GM12878 (cell line): ENCODE results near the gene ADGRD1. TPM values are rescaled to one million over a fixed set of nuclear protein-coding genes. Genes with fewer than 3 reads are reported as not detected.

Experiments used
- ATAC-seq: fragments of 200-7000 bp; cut with Tn5 transposase; 3 replicates; pipeline ENCODE4 v1.9.1; 2020; ENCODE audit warnings: mild to moderate bottlenecking, moderate library complexity
- BruUV-seq: library from RNA; stranded (reverse); fragments of 400-500 nt; replicated peaks from 2 replicates; lab custom pipeline; 2021; lab: Mats Ljungman, UMichigan
- CTCF ChIA-PET: fragments of 300-600 bp; sonication (Branson Sonifier 250); formaldehyde crosslinking; extraction: SDS; loops from one replicate; lab custom pipeline; 2021; ENCODE audit warnings: inconsistent platforms; lab: Yijun Ruan, JAX
- POLR2A ChIA-PET: fragments of 350-600 bp; formaldehyde crosslinking; extraction: SDS; loops from one replicate; lab custom pipeline; 2021; ENCODE audit warnings: inconsistent platforms; lab: Charles Lee
- RAD21 ChIA-PET: fragments of 300-600 bp; sonication (Branson Sonifier 250); formaldehyde crosslinking; loops from one replicate; lab custom pipeline; 2023; ENCODE audit warnings: antibody characterized with exemption; ENCODE audit not compliant: unreplicated experiment; lab: Charles Lee
- SMC1A ChIA-PET: fragments of 300-600 bp; sonication (Branson Sonifier 250); formaldehyde crosslinking; loops from one replicate; lab custom pipeline; 2023; ENCODE audit not compliant: unreplicated experiment, uncharacterized antibody; lab: Charles Lee
- DNase-seq: peaks from one replicate; pipeline ENCODE4 v3.0.0-alpha.2; 2011; ENCODE audit warnings: low read depth, low spot score
- FAIRE-seq: peaks from 3 replicates; lab custom pipeline; 2011; peaks lifted over from hg19 to GRCh38; lab: Jason Lieb, UNC
- H2AFZ ChIP-seq: 2 replicates; pipeline ENCODE4 v1.6.0; 2011; ENCODE audit warnings: low read depth, low read length, control low read depth; ENCODE audit not compliant: control insufficient read depth
- H3K27ac ChIP-seq: 2 replicates; pipeline ENCODE4 v1.5.1; 2011; ENCODE audit warnings: control low read depth; ENCODE audit not compliant: control insufficient read depth, insufficient read depth
- H3K27me3 ChIP-seq, 2 experiments: replicated peaks in 1 of 2; 2 replicates each; pipeline versions ENCODE4 v1.6.0 to v1.6.1; 2011; ENCODE audit warnings: low read length in 1 of 2; ENCODE audit not compliant: control insufficient read depth in 2 of 2, insufficient read depth in 2 of 2
- H3K36me3 ChIP-seq, 2 experiments: 2 replicates each; pipeline ENCODE4 v1.5.1; 2011; ENCODE audit warnings: low read length in 1 of 2; ENCODE audit not compliant: control insufficient read depth in 2 of 2, insufficient read depth in 2 of 2
- H3K4me1 ChIP-seq: 2 replicates; pipeline ENCODE4 v1.6.1; 2011; ENCODE audit warnings: mild to moderate bottlenecking, low read length, moderate library complexity, mixed read lengths; ENCODE audit not compliant: control insufficient read depth, insufficient read depth
- H3K4me2 ChIP-seq: 2 replicates; pipeline ENCODE4 v1.6.0; 2011; ENCODE audit warnings: control low read depth; ENCODE audit not compliant: control insufficient read depth, insufficient read depth
- H3K4me3 ChIP-seq: fragments of 200-600 bp; sonication (generic); 2 replicates; pipeline ENCODE4 v1.5.1; 2016
- H3K79me2 ChIP-seq: 2 replicates; pipeline ENCODE4 v1.6.0; 2011; ENCODE audit warnings: low read length; ENCODE audit not compliant: control insufficient read depth, insufficient read depth
- H3K9ac ChIP-seq: 2 replicates; pipeline ENCODE4 v1.8.0; 2011; ENCODE audit warnings: low read length, control low read depth, mixed read lengths; ENCODE audit not compliant: control insufficient read depth, insufficient read depth
- H3K9me3 ChIP-seq: replicated peaks from 3 replicates; pipeline ENCODE4 v1.5.1; 2011; ENCODE audit warnings: mild to moderate bottlenecking, low read length; ENCODE audit not compliant: control insufficient read depth, insufficient read depth
- H4K20me1 ChIP-seq: 2 replicates; pipeline ENCODE4 v1.6.0; 2011; ENCODE audit not compliant: control insufficient read depth, insufficient read depth
- ATF3 ChIP-seq: IDR thresholded peaks from 2 replicates; pipeline ENCODE4 v1.6.1; 2011; ENCODE audit warnings: low read depth, mild to moderate bottlenecking, low read length, moderate library complexity, borderline replicate concordance; ENCODE audit errors: extremely low read depth
- BCL3 ChIP-seq: IDR thresholded peaks from 2 replicates; pipeline ENCODE4 v1.6.1; 2011; ENCODE audit warnings: borderline replicate concordance, low read depth, mild to moderate bottlenecking, moderate library complexity, low read length; ENCODE audit not compliant: insufficient read depth, poor library complexity, severe bottlenecking
- EED ChIP-seq: sonication (generic); IDR thresholded peaks from 2 replicates; pipeline ENCODE4 v1.6.1; 2016; ENCODE audit warnings: antibody characterized with exemption, low read depth
- ESRRA ChIP-seq: IDR thresholded peaks from 2 replicates; pipeline ENCODE4 v1.6.1; 2012; ENCODE audit warnings: mild to moderate bottlenecking, low read length, improper control_type of control experiment
- GATAD2B ChIP-seq: fragments of 450-650 bp; conservative IDR thresholded peaks from 2 replicates; pipeline ENCODE4 v1.6.1; 2017; ENCODE audit warnings: low read depth, mild to moderate bottlenecking, moderate library complexity
- HDAC2 ChIP-seq: fragments of 200-600 bp; sonication (generic); IDR thresholded peaks from 2 replicates; pipeline ENCODE4 v1.6.1; 2017
- JUND ChIP-seq: IDR thresholded peaks from 2 replicates; pipeline ENCODE4 v1.6.1; 2012; ENCODE audit warnings: low read depth, mild to moderate bottlenecking, low read length, improper control_type of control experiment, moderate library complexity
- KDM1A ChIP-seq: fragments of 200-600 bp; sonication (generic); IDR thresholded peaks from 2 replicates; pipeline ENCODE4 v1.6.1; 2016; ENCODE audit warnings: borderline replicate concordance
- KLF5 ChIP-seq: fragments of 450-650 bp; IDR thresholded peaks from 2 replicates; pipeline ENCODE4 v1.6.1; 2014; ENCODE audit warnings: mild to moderate bottlenecking; ENCODE audit not compliant: partially characterized antibody
- LARP7 ChIP-seq: fragments of 450-650 bp; IDR thresholded peaks from 2 replicates; pipeline ENCODE4 v1.6.1; 2017; ENCODE audit warnings: mild to moderate bottlenecking
- NFYA ChIP-seq: IDR thresholded peaks from 2 replicates; pipeline ENCODE4 v1.6.1; 2011; ENCODE audit warnings: low read depth, mild to moderate bottlenecking, low read length, improper control_type of control experiment, borderline replicate concordance
- NR2C1 ChIP-seq: fragments of 450-650 bp; IDR thresholded peaks from 2 replicates; pipeline ENCODE4 v1.6.1; 2017; ENCODE audit warnings: antibody characterized with exemption, mild to moderate bottlenecking, moderate library complexity
- POLR2A ChIP-seq: IDR thresholded peaks from 2 replicates; pipeline ENCODE4 v1.6.1; 2011; ENCODE audit warnings: low read depth, mild to moderate bottlenecking, low read length
- RELA ChIP-seq: fragments of 450-650 bp; IDR thresholded peaks from 2 replicates; pipeline ENCODE4 v1.8.0; 2014; ENCODE audit warnings: borderline replicate concordance; ENCODE audit not compliant: partially characterized antibody
- STAT1 ChIP-seq: fragments of 450-650 bp; conservative IDR thresholded peaks from 2 replicates; pipeline ENCODE4 v1.6.1; 2014; ENCODE audit warnings: antibody characterized with exemption, mild to moderate bottlenecking
- ZBTB33 ChIP-seq: fragments of 450-650 bp; IDR thresholded peaks from 2 replicates; pipeline ENCODE4 v1.6.1; 2017; ENCODE audit warnings: mild to moderate bottlenecking
- ZNF207 ChIP-seq: fragments of 450-650 bp; IDR thresholded peaks from 2 replicates; pipeline ENCODE4 v1.6.1; 2014; ENCODE audit warnings: antibody characterized with exemption, mild to moderate bottlenecking, borderline replicate concordance
- ZNF622 ChIP-seq: fragments of 450-650 bp; IDR thresholded peaks from 2 replicates; pipeline ENCODE4 v1.6.1; 2017; ENCODE audit warnings: mild to moderate bottlenecking, inconsistent platforms
- in situ Hi-C: fragments of 300-500 bp; cut with MboI; formaldehyde crosslinking; loops from 9 replicates; pipeline ENCODE4 v1.14.3; 2018; ENCODE audit warnings: mixed read lengths
- intact Hi-C: fragments of 100-400 bp; cut with micrococcal nuclease; formaldehyde crosslinking; loops from one replicate; pipeline ENCODE4 v1.14.2; 2022; ENCODE audit not compliant: unreplicated experiment
- polyA plus RNA-seq, 11 experiments: library from polyadenylated mRNA; depleted of rRNA in 4 of 11; unstranded in 6 of 11; stranded (reverse) in 5 of 11; fragments of >200 nt; fragmentation: Nextera tagmentation in 4 of 11; fragmentation: Illumina TruSeq in 1 of 11; extraction: Ambion mirVana in 4 of 11; extraction: Trizol in 1 of 11; gene quantifications; 1 replicate in 1 of 11; 2 replicates in 10 of 11; pipeline versions ENCODE4 v1.2.1 to v1.2.3, GENCODE V29; 2011 to 2016; ENCODE audit warnings: inconsistent platforms in 2 of 11, missing spikeins in 2 of 11, low read depth in 1 of 11
- total RNA-seq, 4 experiments: library from RNA; depleted of rRNA in 3 of 4; stranded (reverse); fragments of >200 nt in 3 of 4; fragmentation: Illumina TruSeq in 1 of 4; extraction: Trizol in 1 of 4; gene quantifications; 2 replicates each; pipeline versions ENCODE4 v1.2.1 to v1.2.3, GENCODE V29; 2013 to 2021

ADGRD1 gene
- total and polyA plus RNA-seq, 10 of the 15 experiments (the other 5 are each of a cell fraction or from before 2014, with no cell fraction given): 0.15 to 12.7 (median 1.2) TPM

- RAD21 ChIA-PET: no interaction called here
- no peaks in the 10 kb centered on the region for H3K4me1 ChIP-seq
- H2AFZ ChIP-seq: no peak overlapping the region
- intact Hi-C loops: no loop called here
- POLR2A ChIA-PET: no interaction called here
- H3K79me2 ChIP-seq: no peaks in the 10 kb centered on the region
- TF ChIP-seq EED (no peak), NR2C1 (no peak), ESRRA (no peak), ZNF207 (no peak), LARP7 (no peak), POLR2A (no peak), ZBTB33 (no peak), NFYA (no peak), GATAD2B (no peak), STAT1 (no peak), ATF3 (no peak), RELA (no peak), ZNF622 (no peak), HDAC2 (no peak), KDM1A (no peak), KLF5 (no peak), JUND (no peak), BCL3 (no peak)
- peaks cover 5% of the 10 kb centered on the region; the same call in 2 of the 3 replicates for H3K9me3 ChIP-seq
- in situ Hi-C loops: no loop called here
- CTCF ChIA-PET: interaction anchor here (1.7 kb wide), 1 partner anchor 14 kb away, joined by 5 read pairs; no protein-coding TSS in a partner anchor
- SMC1A ChIA-PET: interaction anchor here (1.4 kb wide), 1 partner anchor 11 kb away, joined by 4 read pairs; no protein-coding TSS in a partner anchor
- BruUV-seq: no TSS peak
- H3K27ac ChIP-seq: no peak overlapping the region
- no peak overlapping the region for H3K4me2 ChIP-seq
- H3K4me3 ChIP-seq: no peak overlapping the region
- no peak for ATAC-seq
- H4K20me1 ChIP-seq: no peaks in the 10 kb centered on the region
- no peak overlapping the region for H3K9ac ChIP-seq
- H3K36me3 ChIP-seq: no peaks in the 10 kb centered on the region
- no peak for DNase-seq
- no peak for FAIRE-seq
- H3K27me3 ChIP-seq: no peaks in the 10 kb centered on the region
Observed at GRCh38 chr12:130938186-130938585, 15.5 kb upstream of the ADGRD1 start.
